KMS-11 (cell line): Measurements from ENCODE around the gene ANO10.

ENCODE experiments used
- H2AFZ ChIP-seq: fragments of 200-600 bp; sonication (generic); 2 replicates; pipeline ENCODE4 v1.6.1; 2016; ENCODE audit warnings: antibody characterized with exemption, mixed run types, low read depth
- H3K27ac ChIP-seq: fragments of 200-600 bp; sonication (generic); 2 replicates; pipeline ENCODE4 v1.6.1; 2016; ENCODE audit warnings: mild to moderate bottlenecking, mixed run types
- H3K27me3 ChIP-seq: fragments of 200-600 bp; sonication (generic); 2 replicates; pipeline ENCODE4 v1.6.1; 2017; ENCODE audit warnings: mild to moderate bottlenecking, low read depth, mixed run types, moderate library complexity; ENCODE audit not compliant: insufficient read depth
- H3K36me3 ChIP-seq: fragments of 200-600 bp; sonication (generic); 2 replicates; pipeline ENCODE4 v1.6.1; 2017; ENCODE audit warnings: mild to moderate bottlenecking, mixed run types; ENCODE audit not compliant: insufficient read depth
- H3K4me1 ChIP-seq: fragments of 200-600 bp; sonication (generic); 2 replicates; pipeline ENCODE4 v1.6.1; 2016; ENCODE audit warnings: mild to moderate bottlenecking, low read depth, mixed run types; ENCODE audit not compliant: poor library complexity, severe bottlenecking
- H3K4me2 ChIP-seq: fragments of 200-600 bp; sonication (generic); 2 replicates; pipeline ENCODE4 v1.7.0; 2016; ENCODE audit warnings: mild to moderate bottlenecking, mixed run types
- H3K4me3 ChIP-seq: fragments of 200-600 bp; sonication (generic); IDR thresholded peaks from 2 replicates; pipeline ENCODE4 v1.6.1; 2017; ENCODE audit warnings: low read depth, low read length, mixed read lengths; ENCODE audit not compliant: insufficient read depth
- H3K79me2 ChIP-seq: fragments of 200-600 bp; sonication (generic); 2 replicates; pipeline ENCODE4 v1.6.1; 2016; ENCODE audit warnings: low read depth, mixed run types; ENCODE audit not compliant: insufficient read depth
- H3K9ac ChIP-seq: fragments of 200-600 bp; sonication (generic); 2 replicates; pipeline ENCODE4 v1.6.1; 2016; ENCODE audit warnings: mild to moderate bottlenecking, mixed run types
- H4K20me1 ChIP-seq: fragments of 200-600 bp; sonication (generic); 2 replicates; pipeline ENCODE4 v1.6.1; 2016; ENCODE audit warnings: mild to moderate bottlenecking, mixed run types; ENCODE audit not compliant: insufficient read depth
- CTCF ChIP-seq: fragments of 200-600 bp; sonication (generic); conservative IDR thresholded peaks from 2 replicates; pipeline ENCODE4 v1.6.1; 2017; ENCODE audit warnings: low read depth, mild to moderate bottlenecking, antibody characterized with exemption, low read length, moderate library complexity, mixed read lengths

The ANO10 gene

GRCh38 chr3:43638594-43639447 is 17.0 kb upstream of the ANO10 start:
- no peak overlapping the region for H3K4me3 ChIP-seq
- H3K4me2 ChIP-seq = no peak overlapping the region
- no peaks in the 10 kb centered on the region for H4K20me1 ChIP-seq
- H3K9ac ChIP-seq = no peak overlapping the region
- peaks cover 7% of the 10 kb centered on the region for H3K4me1 ChIP-seq
- H3K27me3 ChIP-seq = no peaks in the 10 kb centered on the region
- no peak overlapping the region for H2AFZ ChIP-seq
- H3K36me3 ChIP-seq = no peaks in the 10 kb centered on the region
- H3K79me2 ChIP-seq = no peaks in the 10 kb centered on the region
- no peak for TF ChIP-seq CTCF
- H3K27ac ChIP-seq = no peak overlapping the region

- Histone ChIP-seq H3K4me1 (peaks cover 7% of the 10 kb centered on the region), H3K36me3 (no peaks in the 10 kb centered on the region), H3K79me2 (no peaks in the 10 kb centered on the region), H3K9ac (no peak overlapping the region), H3K27me3 (no peaks in the 10 kb centered on the region), H3K4me2 (no peak overlapping the region), H3K4me3 (no peak overlapping the region), H4K20me1 (no peaks in the 10 kb centered on the region), H2AFZ (no peak overlapping the region), H3K27ac (no peak overlapping the region)
- TF ChIP-seq CTCF = no peak
Measured at GRCh38 chr3:43637702-43638101, 15.9 kb upstream of the ANO10 start.

GRCh38 chr3:43632986-43633385 is 11.2 kb upstream of the ANO10 start:
- Histone ChIP-seq H4K20me1 (no peaks in the 10 kb centered on the region), H3K79me2 (no peaks in the 10 kb centered on the region), H3K4me1 (no peaks in the 10 kb centered on the region), H3K9ac (no peak overlapping the region), H3K4me3 (no peak overlapping the region), H3K27ac (no peak overlapping the region), H3K36me3 (no peaks in the 10 kb centered on the region), H3K4me2 (no peak overlapping the region), H2AFZ (no peak overlapping the region), H3K27me3 (no peaks in the 10 kb centered on the region)
- no peak for TF ChIP-seq CTCF

GRCh38 chr3:43632269-43632733 is 10.5 kb upstream of the ANO10 start:
- H3K27ac ChIP-seq = no peak overlapping the region

More at GRCh38 chr3:43632269-43632733, 10.5 kb upstream of the ANO10 start:
- Histone ChIP-seq H4K20me1 (no peaks in the 10 kb centered on the region), H3K4me1 (peaks cover 6% of the 10 kb centered on the region), H3K9ac (no peak overlapping the region), H3K4me2 (no peak overlapping the region), H3K4me3 (no peak overlapping the region), H3K36me3 (no peaks in the 10 kb centered on the region), H3K27me3 (no peaks in the 10 kb centered on the region), H2AFZ (no peak overlapping the region), H3K79me2 (no peaks in the 10 kb centered on the region)
- no peak for TF ChIP-seq CTCF
